A673 (cell line): Measurements from ENCODE around the gene TMTC2. TPM values are rescaled to one million over a fixed set of nuclear protein-coding genes. Genes with fewer than 3 reads are reported as not detected.

Source experiments
- BruUV-seq: library from RNA; stranded (reverse); fragments of 400-500 nt; replicated peaks from 2 replicates; lab custom pipeline; 2021; lab: Mats Ljungman, UMichigan
- CTCF ChIA-PET: fragments of 300-600 bp; sonication (Branson Sonifier 250); formaldehyde crosslinking; loops from one replicate; lab custom pipeline; 2022; ENCODE audit warnings: antibody characterized with exemption; lab: Charles Lee
- POLR2A ChIA-PET: fragments of 300-600 bp; sonication (Branson Sonifier 250); formaldehyde crosslinking; loops from one replicate; lab custom pipeline; 2022; ENCODE audit warnings: antibody characterized with exemption; ENCODE audit not compliant: low non-redundant PET; lab: Charles Lee
- DNase-seq: peaks from one replicate; pipeline ENCODE4 v3.0.0-alpha.2; 2015; ENCODE audit warnings: low spot score
- H3K27ac ChIP-seq: fragments of 200-600 bp; sonication (generic); 2 replicates; pipeline ENCODE4 v1.5.1; 2016; ENCODE audit warnings: mixed run types, low read depth, mild to moderate bottlenecking, mixed read lengths, antibody characterized with exemption, low read length; ENCODE audit not compliant: poor library complexity, severe bottlenecking
- H3K27me3 ChIP-seq: fragments of 200-600 bp; sonication (generic); replicated peaks from 2 replicates; pipeline ENCODE4 v1.6.1; 2017; ENCODE audit warnings: mixed run types, low read depth, mild to moderate bottlenecking, mixed read lengths, antibody characterized with exemption, low read length; ENCODE audit not compliant: insufficient read depth, poor library complexity
- H3K36me3 ChIP-seq: fragments of 200-600 bp; sonication (generic); 2 replicates; pipeline ENCODE4 v1.6.1; 2016; ENCODE audit warnings: mixed run types, mild to moderate bottlenecking, mixed read lengths, antibody characterized with exemption, low read length; ENCODE audit not compliant: insufficient read depth, poor library complexity, severe bottlenecking
- H3K4me1 ChIP-seq: fragments of 200-600 bp; sonication (generic); 2 replicates; pipeline ENCODE4 v1.6.1; 2017; ENCODE audit warnings: mixed run types, mild to moderate bottlenecking, mixed read lengths, antibody characterized with exemption, low read length; ENCODE audit not compliant: insufficient read depth, poor library complexity, severe bottlenecking
- H3K4me3 ChIP-seq: fragments of 200-600 bp; sonication (generic); 2 replicates; pipeline ENCODE4 v1.5.1; 2016; ENCODE audit warnings: low read depth, mixed run types, mild to moderate bottlenecking, mixed read lengths, low read length; ENCODE audit not compliant: poor library complexity, severe bottlenecking
- H3K9me3 ChIP-seq: fragments of 200-600 bp; sonication (generic); 2 replicates; pipeline ENCODE4 v1.6.1; 2016; ENCODE audit warnings: mixed run types, low read depth, mild to moderate bottlenecking, mixed read lengths, antibody characterized with exemption, low read length; ENCODE audit not compliant: poor library complexity, severe bottlenecking
- CTCF ChIP-seq: fragments of 300-800, 200-600 bp; sonication (generic); conservative IDR thresholded peaks from 2 replicates; pipeline ENCODE4 v1.5.1; 2017; ENCODE audit warnings: low read depth, mild to moderate bottlenecking, antibody characterized with exemption, low read length, moderate library complexity, mixed read lengths
- EZH2 ChIP-seq: fragments of 200-600 bp; sonication (generic); IDR thresholded peaks from 2 replicates; pipeline ENCODE4 v1.6.1; 2017; ENCODE audit warnings: borderline replicate concordance, low read depth, mild to moderate bottlenecking, mixed read lengths, antibody characterized with exemption, low read length; ENCODE audit not compliant: poor library complexity, severe bottlenecking
- intact Hi-C: fragments of 100-400 bp; cut with micrococcal nuclease; formaldehyde crosslinking; loops from one replicate; pipeline ENCODE4 v1.10.0; 2022; ENCODE audit not compliant: unreplicated experiment
- total RNA-seq: library from RNA; stranded (reverse); gene quantifications from 2 replicates; pipeline ENCODE4 v1.2.3, GENCODE V29; 2021

The TMTC2 gene
- total RNA-seq, 1 experiment from 2014 or later, result 3.3 TPM

DNA sequence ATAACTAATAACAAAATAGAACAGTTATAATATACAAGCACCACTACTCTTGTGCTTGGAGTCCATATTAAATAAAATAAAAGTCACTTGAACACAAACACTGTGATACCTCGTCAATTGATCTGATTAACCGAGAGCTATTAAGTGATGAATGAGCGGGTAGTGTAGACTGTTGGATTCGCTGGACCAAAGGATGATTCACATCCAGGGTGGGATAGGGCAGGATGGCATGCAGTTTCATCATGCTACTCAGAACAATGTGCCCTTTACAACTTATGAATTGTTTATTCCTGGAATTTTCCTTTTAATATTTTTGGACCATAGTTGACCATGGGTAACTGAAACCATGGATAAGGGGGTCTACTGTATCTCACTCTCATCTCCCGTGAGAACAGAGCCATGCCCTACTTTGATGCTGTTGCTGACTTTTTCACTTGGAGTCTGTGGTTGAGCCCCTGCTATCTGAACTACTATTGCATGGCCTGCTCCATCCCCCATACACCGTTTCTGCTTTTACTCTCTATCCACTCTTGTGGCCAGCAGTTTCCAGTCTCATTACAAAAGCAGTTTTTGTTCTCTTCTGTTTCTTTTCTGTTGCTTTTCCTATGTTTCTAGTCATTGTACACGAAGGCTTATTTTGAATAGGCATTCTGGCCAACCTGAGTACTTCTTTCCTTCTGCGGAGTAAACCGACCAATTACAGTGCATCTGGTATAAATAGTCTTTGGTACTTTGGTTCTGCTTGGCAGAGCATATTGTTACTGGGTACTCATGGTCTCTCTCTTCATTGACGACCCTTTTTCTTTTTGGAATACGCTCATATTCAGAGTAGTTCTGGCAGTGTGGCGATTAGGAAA lies 12.2 kb downstream of the TMTC2 start:
- POLR2A ChIA-PET, result no interaction called here
- no TSS peak for BruUV-seq
- Histone ChIP-seq H3K36me3 (no peaks in the 10 kb centered on the region), H3K27me3 (no peaks in the 10 kb centered on the region), H3K4me3 (no peak overlapping the region), H3K4me1 (no peaks in the 10 kb centered on the region), H3K9me3 (no peaks in the 10 kb centered on the region), H3K27ac (no peak overlapping the region)
- TF ChIP-seq EZH2 (no peak), CTCF (no peak)
- DNase-seq, result no peak
- CTCF ChIA-PET, result no interaction called here
- intact Hi-C loops, result no loop called here

DNA sequence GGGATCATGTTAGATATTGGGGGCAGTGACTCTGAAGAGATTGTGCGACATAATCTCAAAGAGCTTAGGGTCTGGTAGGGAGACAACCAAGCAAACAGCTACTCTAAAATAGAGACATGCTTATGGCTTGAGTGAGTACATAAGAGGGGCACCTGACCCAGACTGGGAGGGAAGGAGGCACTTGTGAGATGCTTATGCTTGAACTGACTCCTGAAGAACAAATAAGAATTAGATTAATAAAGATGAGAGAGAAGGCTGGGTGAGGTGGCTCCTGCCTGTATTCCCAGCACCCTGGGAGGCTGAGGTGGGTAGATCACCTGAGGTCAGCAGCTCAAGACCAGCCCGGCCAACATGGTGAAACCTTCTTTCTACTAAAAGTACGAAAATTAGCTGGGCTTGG lies 19.1 kb downstream of the TMTC2 start:
- H3K27ac ChIP-seq, result no peak overlapping the region
- no peaks in the 10 kb centered on the region for H3K36me3 ChIP-seq
- ChIA-PET POLR2A (no interaction called here), CTCF (no interaction called here)
- no peaks in the 10 kb centered on the region for H3K27me3 ChIP-seq
- no peak for TF ChIP-seq EZH2
- TF ChIP-seq CTCF, result no peak
- intact Hi-C loops, result no loop called here
- peaks cover 11% of the 10 kb centered on the region for H3K4me1 ChIP-seq
- no TSS peak for BruUV-seq
- no peak for DNase-seq
- no peaks in the 10 kb centered on the region for H3K9me3 ChIP-seq
- H3K4me3 ChIP-seq, result no peak overlapping the region

- no peaks in the 10 kb centered on the region for H3K27me3 ChIP-seq
- H3K9me3 ChIP-seq, result no peaks in the 10 kb centered on the region
- intact Hi-C loops, result no loop called here
- POLR2A ChIA-PET, result interaction anchor here (0.7 kb wide), 1 partner anchor 245 kb away, joined by 4 read pairs; no protein-coding TSS in a partner anchor
- no TSS peak for BruUV-seq
- no peaks in the 10 kb centered on the region for H3K36me3 ChIP-seq
- H3K27ac ChIP-seq, result no peak overlapping the region
- peak; percentile 62 for DNase-seq
- H3K4me1 ChIP-seq, result peaks cover 11% of the 10 kb centered on the region
- CTCF ChIA-PET, result no interaction called here
- H3K4me3 ChIP-seq, result no peak overlapping the region
- TF ChIP-seq EZH2 (no peak), CTCF (no peak)
Measured at GRCh38 chr12:82708061-82708879, 21.6 kb downstream of the TMTC2 start.
